ENCODE data around the gene KCTD15.

Gene KCTD15

GRCh38 chr19:33789344-33789743 lies 7.3 kb upstream of the KCTD15 start:
- Histone ChIP-seq H3K27me3 (replicated peaks) (no peaks in the 10 kb centered on the region), H3K27ac (no peak overlapping the region), H3K36me3 (replicated peaks) (no peaks in the 10 kb centered on the region), H3K4me3 (ENCODE audit: low read depth, low read length) (no peak overlapping the region)
- no peak for TF ChIP-seq CTCF (IDR thresholded peaks at IDR 0.05; ENCODE audit: low read depth, low read length, missing control alignments)
- DNase-seq, result no peak
- in situ Hi-C loops (cut with HindIII; ENCODE audit: low pct_ligation_motif_present, low sequenced_read_pairs), result no loop called here

- Histone ChIP-seq H3K27me3 (replicated peaks) (no peaks in the 10 kb centered on the region), H3K4me3 (ENCODE audit: low read depth, low read length) (peak overlapping the region; percentile 79), H3K36me3 (replicated peaks) (no peaks in the 10 kb centered on the region), H3K27ac (peak overlapping the region; percentile 95)
- TF ChIP-seq CTCF (IDR thresholded peaks at IDR 0.05; ENCODE audit: low read depth, low read length, missing control alignments), result no peak
- in situ Hi-C loops (cut with HindIII; ENCODE audit: low pct_ligation_motif_present, low sequenced_read_pairs), result no loop called here
- DNase-seq, result no peak
These were observed 1.8 kb upstream of the KCTD15 start for GRCh38 chr19:33794683-33795369.

- peak; percentile 57 for DNase-seq
- Histone ChIP-seq H3K27me3 (replicated peaks) (no peaks in the 10 kb centered on the region), H3K4me3 (ENCODE audit: low read depth, low read length) (peak overlapping the region; percentile 79), H3K36me3 (replicated peaks) (no peaks in the 10 kb centered on the region), H3K27ac (peak overlapping the region; percentile 95)
- in situ Hi-C loops (cut with HindIII; ENCODE audit: low pct_ligation_motif_present, low sequenced_read_pairs), result no loop called here
- peak; percentile 67 for TF ChIP-seq CTCF (IDR thresholded peaks at IDR 0.05; ENCODE audit: low read depth, low read length, missing control alignments)
These were observed 1.1 kb upstream of the KCTD15 start for GRCh38 chr19:33795370-33796163.

GRCh38 chr19:33797802-33798671 lies 1.4 kb downstream of the KCTD15 start:
- Histone ChIP-seq H3K27me3 (replicated peaks) (no peaks in the 10 kb centered on the region), H3K4me3 (ENCODE audit: low read depth, low read length) (peak overlapping the region; percentile 79), H3K36me3 (replicated peaks) (peaks cover 15% of the 10 kb centered on the region), H3K27ac (peak overlapping the region; percentile 70)
- TF ChIP-seq CTCF (IDR thresholded peaks at IDR 0.05; ENCODE audit: low read depth, low read length, missing control alignments), result no peak
- in situ Hi-C loops (cut with HindIII; ENCODE audit: low pct_ligation_motif_present, low sequenced_read_pairs), result no loop called here
- DNase-seq, result no peak

- DNase-seq, result no peak
- H3K27ac ChIP-seq, result no peak overlapping the region
- no peak for TF ChIP-seq CTCF (IDR thresholded peaks at IDR 0.05; ENCODE audit: low read depth, low read length, missing control alignments)
- in situ Hi-C loops (cut with HindIII; ENCODE audit: low pct_ligation_motif_present, low sequenced_read_pairs), result no loop called here
- H3K36me3 ChIP-seq (replicated peaks), result peaks cover 20% of the 10 kb centered on the region
- H3K4me3 ChIP-seq (ENCODE audit: low read depth, low read length), result peak overlapping the region; percentile 79
- no peaks in the 10 kb centered on the region for H3K27me3 ChIP-seq (replicated peaks)
These were observed 2.0 kb downstream of the KCTD15 start for GRCh38 chr19:33798681-33799111.

All from brain microvascular endothelial cell (primary cell).